HepG2 (cell line): Measurements from ENCODE around the gene CDK5RAP1. TPM values are rescaled to one million over a fixed set of nuclear protein-coding genes. Genes with fewer than 3 reads are reported as not detected.

Experiments
- CERS6 ChIP-seq: sonication (generic); formaldehyde crosslinking; IDR thresholded peaks from 2 replicates; pipeline ENCODE4 v1.5.0; 2020; ENCODE audit warnings: missing genetic modification reagents
- EED ChIP-seq: sonication (generic); formaldehyde crosslinking; IDR thresholded peaks from 2 replicates; pipeline ENCODE4 v1.5.0; 2020; ENCODE audit warnings: mild to moderate bottlenecking, missing genetic modification reagents
- ESRRA ChIP-seq: sonication (generic); formaldehyde crosslinking; IDR thresholded peaks from 2 replicates; pipeline ENCODE4 v1.5.1; 2020; ENCODE audit warnings: mild to moderate bottlenecking, low read depth, missing genetic modification reagents
- HOXD1 ChIP-seq: sonication (generic); formaldehyde crosslinking; IDR thresholded peaks from 2 replicates; pipeline ENCODE4 v1.5.0; 2020; ENCODE audit warnings: missing genetic modification reagents
- IKZF1 ChIP-seq: fragments of 450-650 bp; IDR thresholded peaks from 2 replicates; pipeline ENCODE4 v1.7.1; 2016
- KDM1A ChIP-seq: IDR thresholded peaks from 2 replicates; pipeline ENCODE4 v1.6.1; 2016; ENCODE audit warnings: missing compliant biosample characterization
- KDM6A ChIP-seq: IDR thresholded peaks from 2 replicates; pipeline ENCODE4 v1.6.1; 2016; ENCODE audit warnings: low read depth
- SP4 ChIP-seq: sonication (generic); formaldehyde crosslinking; IDR thresholded peaks from 2 replicates; pipeline ENCODE4 v1.8.1; 2023; ENCODE audit warnings: mild to moderate bottlenecking, missing genetic modification reagents
- SP5 ChIP-seq: IDR thresholded peaks from 2 replicates; pipeline ENCODE4 v1.6.1; 2016; ENCODE audit warnings: low read depth, borderline replicate concordance
- SRF ChIP-seq: IDR thresholded peaks from 2 replicates; pipeline ENCODE4 v1.6.1; 2011; ENCODE audit warnings: mild to moderate bottlenecking, low read depth, low read length, moderate library complexity
- TBX3 ChIP-seq: fragments of 450-650 bp; IDR thresholded peaks from 2 replicates; pipeline ENCODE4 v1.6.1; 2017; ENCODE audit warnings: antibody characterized with exemption, mild to moderate bottlenecking, inconsistent platforms, borderline replicate concordance
- XBP1 ChIP-seq: sonication (generic); formaldehyde crosslinking; IDR thresholded peaks from 2 replicates; pipeline ENCODE4 v1.5.0; 2020; ENCODE audit warnings: missing genetic modification reagents
- ZNF234 ChIP-seq: sonication (generic); formaldehyde crosslinking; conservative IDR thresholded peaks from 2 replicates; pipeline ENCODE4 v1.5.1; 2020; ENCODE audit warnings: mild to moderate bottlenecking, missing genetic modification reagents
- ZNF484 ChIP-seq: sonication (generic); formaldehyde crosslinking; IDR thresholded peaks from 2 replicates; pipeline ENCODE4 v1.5.1; 2020; ENCODE audit warnings: mild to moderate bottlenecking, low read depth, missing genetic modification reagents, borderline replicate concordance
- ZNF512 ChIP-seq: sonication (generic); formaldehyde crosslinking; IDR thresholded peaks from 2 replicates; pipeline ENCODE4 v1.4.0; 2020; ENCODE audit warnings: mild to moderate bottlenecking, missing genetic modification reagents
- ZNF644 ChIP-seq: IDR thresholded peaks from 2 replicates; pipeline ENCODE4 v1.6.1; 2016; ENCODE audit warnings: low read depth
- polyA plus RNA-seq, 8 experiments: library from polyadenylated mRNA; depleted of rRNA in 3 of 8; stranded (reverse) in 7 of 8; unstranded in 1 of 8; fragments of >200 nt; fragmentation: Illumina TruSeq in 4 of 8; extraction: Trizol in 4 of 8; gene quantifications; 2 replicates each; pipeline versions ENCODE4 v1.2.1 to v1.2.3, GENCODE V29; 2011 to 2016; ENCODE audit warnings: low read depth in 4 of 8, missing spikeins in 1 of 8, mixed read lengths in 1 of 8; ENCODE audit not compliant: insufficient read depth in 1 of 8
- total RNA-seq, 5 experiments: library from RNA; depleted of rRNA; stranded (reverse); fragments of >200 nt; fragmentation: Illumina TruSeq; extraction: Trizol; gene quantifications; 2 replicates each; pipeline ENCODE4 v1.2.3, GENCODE V29; 2016; ENCODE audit warnings: low read depth in 1 of 5
- TF ChIP-seq, protein P1 (sequence below): sonication (generic); formaldehyde crosslinking; IDR thresholded peaks from 2 replicates; pipeline ENCODE4 v1.8.0; 2022; ENCODE audit warnings: mild to moderate bottlenecking, missing genetic modification reagents, moderate library complexity
- TF ChIP-seq, protein P2 (sequence below): IDR thresholded peaks from 2 replicates; pipeline ENCODE4 v1.6.1; 2016; ENCODE audit warnings: missing biosample characterization, missing genetic modification reagents, low read depth
- TF ChIP-seq, protein P3 (sequence below), 2 experiments: sonication (generic) in 1 of 2; formaldehyde crosslinking in 1 of 2; IDR thresholded peaks; 2 replicates each; pipeline versions ENCODE4 v1.4.0 to v1.6.1; 2016 to 2020; ENCODE audit warnings: borderline replicate concordance in 1 of 2, low read depth in 1 of 2, mild to moderate bottlenecking in 1 of 2, missing genetic modification reagents in 1 of 2
- TF ChIP-seq, protein P4 (sequence below): sonication (generic); formaldehyde crosslinking; IDR thresholded peaks from 2 replicates; pipeline ENCODE4 v1.8.1; 2023; ENCODE audit warnings: mild to moderate bottlenecking, missing genetic modification reagents

The CDK5RAP1 gene
- total and polyA plus RNA-seq, 2 of the 13 experiments (the other 11 are each of a cell fraction or from before 2014, with no cell fraction given), result 53.6 to 98.2 TPM

- TF ChIP-seq, protein P1, sequence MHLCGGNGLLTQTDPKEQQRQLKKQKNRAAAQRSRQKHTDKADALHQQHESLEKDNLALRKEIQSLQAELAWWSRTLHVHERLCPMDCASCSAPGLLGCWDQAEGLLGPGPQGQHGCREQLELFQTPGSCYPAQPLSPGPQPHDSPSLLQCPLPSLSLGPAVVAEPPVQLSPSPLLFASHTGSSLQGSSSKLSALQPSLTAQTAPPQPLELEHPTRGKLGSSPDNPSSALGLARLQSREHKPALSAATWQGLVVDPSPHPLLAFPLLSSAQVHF (CRISPR knock-in tag), result no peak; the same call in 1 of the 2 replicates
- TF ChIP-seq HOXD1 (CRISPR knock-in tag) (no peak), ESRRA (CRISPR knock-in tag) (no peak; the same call in 1 of the 2 replicates), SRF (no peak), XBP1 (CRISPR knock-in tag) (no peak), ZNF234 (CRISPR knock-in tag) (no peak), ZNF512 (CRISPR knock-in tag) (no peak), KDM1A (CRISPR knock-in tag) (no peak), SP4 (CRISPR knock-in tag) (peak; percentile 82), ZNF644 (CRISPR knock-in tag) (no peak), EED (CRISPR knock-in tag) (no peak), ZNF484 (CRISPR knock-in tag) (no peak; the same call in 1 of the 2 replicates), KDM6A (CRISPR knock-in tag) (no peak), TBX3 (0 out of 2 replicates have a peak, but pooled peaks have one; percentile 25), CERS6 (CRISPR knock-in tag) (no peak), SP5 (CRISPR knock-in tag) (peak; percentile 36; the same call in 1 of the 2 replicates), IKZF1 (no peak)
- TF ChIP-seq, protein P2, sequence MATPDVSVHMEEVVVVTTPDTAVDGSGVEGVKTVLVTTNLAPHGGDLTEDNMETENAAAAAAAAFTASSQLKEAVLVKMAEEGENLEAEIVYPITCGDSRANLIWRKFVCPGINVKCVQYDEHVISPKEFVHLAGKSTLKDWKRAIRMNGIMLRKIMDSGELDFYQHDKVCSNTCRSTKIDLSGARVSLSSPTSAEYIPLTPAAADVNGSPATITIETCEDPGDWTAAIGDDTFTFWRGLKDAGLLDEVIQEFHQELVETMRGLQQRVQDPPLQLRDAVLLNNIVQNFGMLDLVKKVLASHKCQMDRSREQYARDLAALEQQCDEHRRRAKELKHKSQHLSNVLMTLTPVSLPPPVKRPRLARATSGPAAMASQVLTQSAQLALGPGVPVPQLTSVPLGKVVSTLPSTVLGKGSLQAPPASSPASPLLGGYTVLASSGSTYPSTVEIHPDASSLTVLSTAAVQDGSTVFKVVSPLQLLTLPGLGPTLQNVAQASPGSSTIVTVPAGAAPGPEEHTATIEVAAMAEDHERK, result no peak
- TF ChIP-seq, protein P3, sequence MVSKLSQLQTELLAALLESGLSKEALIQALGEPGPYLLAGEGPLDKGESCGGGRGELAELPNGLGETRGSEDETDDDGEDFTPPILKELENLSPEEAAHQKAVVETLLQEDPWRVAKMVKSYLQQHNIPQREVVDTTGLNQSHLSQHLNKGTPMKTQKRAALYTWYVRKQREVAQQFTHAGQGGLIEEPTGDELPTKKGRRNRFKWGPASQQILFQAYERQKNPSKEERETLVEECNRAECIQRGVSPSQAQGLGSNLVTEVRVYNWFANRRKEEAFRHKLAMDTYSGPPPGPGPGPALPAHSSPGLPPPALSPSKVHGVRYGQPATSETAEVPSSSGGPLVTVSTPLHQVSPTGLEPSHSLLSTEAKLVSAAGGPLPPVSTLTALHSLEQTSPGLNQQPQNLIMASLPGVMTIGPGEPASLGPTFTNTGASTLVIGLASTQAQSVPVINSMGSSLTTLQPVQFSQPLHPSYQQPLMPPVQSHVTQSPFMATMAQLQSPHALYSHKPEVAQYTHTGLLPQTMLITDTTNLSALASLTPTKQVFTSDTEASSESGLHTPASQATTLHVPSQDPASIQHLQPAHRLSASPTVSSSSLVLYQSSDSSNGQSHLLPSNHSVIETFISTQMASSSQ (IDR thresholded peaks at IDR 0.05; ENCODE audit: low read depth), result no peak
- TF ChIP-seq, protein P3 (CRISPR knock-in tag; IDR thresholded peaks at IDR 0.05; ENCODE audit: borderline replicate concordance), result peak; percentile 41; the same call in 1 of the 2 replicates
- TF ChIP-seq, protein P4, sequence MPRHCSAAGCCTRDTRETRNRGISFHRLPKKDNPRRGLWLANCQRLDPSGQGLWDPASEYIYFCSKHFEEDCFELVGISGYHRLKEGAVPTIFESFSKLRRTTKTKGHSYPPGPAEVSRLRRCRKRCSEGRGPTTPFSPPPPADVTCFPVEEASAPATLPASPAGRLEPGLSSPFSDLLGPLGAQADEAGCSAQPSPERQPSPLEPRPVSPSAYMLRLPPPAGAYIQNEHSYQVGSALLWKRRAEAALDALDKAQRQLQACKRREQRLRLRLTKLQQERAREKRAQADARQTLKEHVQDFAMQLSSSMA (CRISPR knock-in tag), result 0 out of 2 replicates have a peak, but pooled peaks have one; percentile 44
These were observed 42.4 kb upstream of the CDK5RAP1 start, which contains the start of gene SNTA1 (continued) for GRCh38 chr20:33443512-33444239.
